H1 (cell line): ENCODE results near the gene GLB1L3. TPM values are rescaled to one million over a fixed set of nuclear protein-coding genes. Genes with fewer than 3 reads are reported as not detected.

Experiments used
- CTCF ChIA-PET: fragments of 300-600 bp; sonication (Branson Sonifier 250); formaldehyde crosslinking; loops from one replicate; lab custom pipeline; 2021; ENCODE audit not compliant: partially characterized antibody; lab: Charles Lee
- POLR2A ChIA-PET: fragments of 300-600 bp; sonication (Branson Sonifier 250); formaldehyde crosslinking; loops from one replicate; lab custom pipeline; 2021; ENCODE audit warnings: inconsistent platforms; ENCODE audit not compliant: partially characterized antibody; lab: Charles Lee
- DNase-seq, 2 experiments: peaks; one replicate each; pipeline versions ENCODE4 v3.0.0 to v3.0.0-alpha.2; 2010 to 2022; ENCODE audit warnings: low spot score in 2 of 2, low read depth in 1 of 2, mixed read lengths in 1 of 2
- FAIRE-seq: peaks from 2 replicates; lab custom pipeline; 2011; peaks lifted over from hg19 to GRCh38; lab: Jason Lieb, UNC
- H2AFZ ChIP-seq: 2 replicates; pipeline ENCODE4 v1.8.1; 2012; ENCODE audit warnings: low read length, inconsistent platforms
- H2AK5ac ChIP-seq: 2 replicates; pipeline ENCODE4 v1.6.1; 2013; ENCODE audit warnings: low read depth, low read length
- H2BK120ac ChIP-seq: replicated peaks from 2 replicates; pipeline ENCODE3; 2013; ENCODE audit warnings: low read depth, low read length, inconsistent platforms
- H2BK12ac ChIP-seq: 2 replicates; pipeline ENCODE4 v1.6.1; 2013; ENCODE audit warnings: low read depth, low read length
- H2BK15ac ChIP-seq: 2 replicates; pipeline ENCODE4 v1.6.1; 2013; ENCODE audit warnings: low read length
- H2BK20ac ChIP-seq: 2 replicates; pipeline ENCODE4 v1.6.1; 2013; ENCODE audit warnings: low read length
- H2BK5ac ChIP-seq: 2 replicates; pipeline ENCODE4 v1.6.1; 2013; ENCODE audit warnings: low read depth, low read length
- H3K14ac ChIP-seq: 2 replicates; pipeline ENCODE4 v1.6.1; 2013; ENCODE audit warnings: inconsistent platforms; ENCODE audit not compliant: insufficient read length
- H3K18ac ChIP-seq: 2 replicates; pipeline ENCODE4 v1.6.1; 2013; ENCODE audit warnings: low read length; ENCODE audit errors: extremely low read depth
- H3K23ac ChIP-seq: 2 replicates; pipeline ENCODE4 v1.6.1; 2013; ENCODE audit warnings: inconsistent platforms; ENCODE audit not compliant: insufficient read length
- H3K23me2 ChIP-seq: 2 replicates; pipeline ENCODE4 v1.6.1; 2013; ENCODE audit warnings: low read depth, low read length
- H3K27ac ChIP-seq: 2 replicates; pipeline ENCODE4 v1.6.1; 2011; ENCODE audit warnings: low read depth, low read length, inconsistent platforms
- H3K27me3 ChIP-seq, 4 experiments: replicated peaks in 1 of 4; 1 replicate in 1 of 4; 2 replicates in 3 of 4; pipeline versions ENCODE4 v1.6.1 to v1.8.1; 2011 to 2013; ENCODE audit warnings: low read length in 3 of 4, mild to moderate bottlenecking in 3 of 4, inconsistent platforms in 2 of 4, mixed read lengths in 2 of 4, moderate library complexity in 1 of 4; ENCODE audit not compliant: control insufficient read depth in 3 of 4, insufficient read depth in 3 of 4; ENCODE audit errors: extremely low read depth in 1 of 4
- H3K36me3 ChIP-seq, 4 experiments: 2 replicates each; pipeline versions ENCODE4 v1.6.1 to v1.8.1; 2011 to 2013; ENCODE audit warnings: mild to moderate bottlenecking in 4 of 4, low read length in 3 of 4, moderate library complexity in 2 of 4, control low read depth in 1 of 4, inconsistent platforms in 1 of 4; ENCODE audit not compliant: insufficient read depth in 4 of 4, control insufficient read depth in 2 of 4
- H3K4ac ChIP-seq: replicated peaks from 2 replicates; pipeline ENCODE3; 2013; ENCODE audit warnings: low read length, low read depth, mixed read lengths, inconsistent platforms; ENCODE audit not compliant: insufficient read length
- H3K4me1 ChIP-seq, 4 experiments: replicated peaks in 1 of 4; 1 replicate in 1 of 4; 2 replicates in 3 of 4; pipeline versions ENCODE4 v1.6.1 to v1.8.1; 2011 to 2013; ENCODE audit warnings: low read length in 3 of 4, inconsistent platforms in 2 of 4, mixed read lengths in 1 of 4; ENCODE audit not compliant: insufficient read depth in 4 of 4, control insufficient read depth in 3 of 4
- H3K4me2 ChIP-seq, 2 experiments: 2 replicates each; pipeline versions ENCODE4 v1.6.1 to v1.8.1; 2011 to 2013; ENCODE audit warnings: low read depth in 2 of 2, low read length in 2 of 2, control low read depth in 1 of 2, inconsistent platforms in 1 of 2, mild to moderate bottlenecking in 1 of 2; ENCODE audit not compliant: insufficient read depth in 1 of 2
- H3K4me3 ChIP-seq, 4 experiments: fragments of 200-600, 300-600 bp in 1 of 4; sonication (generic), shearing (Covaris generic), sonication (Bioruptor Twin) in 1 of 4; 2 replicates each; pipeline versions ENCODE4 v1.5.1 to v1.8.1; 2011 to 2016; ENCODE audit warnings: low read length in 4 of 4, low read depth in 3 of 4, control low read depth in 2 of 4, inconsistent platforms in 2 of 4, mild to moderate bottlenecking in 2 of 4, mixed read lengths in 1 of 4, moderate library complexity in 1 of 4; ENCODE audit not compliant: insufficient read depth in 2 of 4; ENCODE audit errors: extremely low read depth in 1 of 4
- H3K56ac ChIP-seq: replicated peaks from 2 replicates; pipeline ENCODE3; 2013; ENCODE audit warnings: low read depth, mild to moderate bottlenecking, mixed read lengths, low read length, inconsistent platforms; ENCODE audit not compliant: insufficient read length
- H3K79me1 ChIP-seq: 2 replicates; pipeline ENCODE4 v1.6.1; 2013; ENCODE audit warnings: low read depth, low read length, control low read depth
- H3K79me2 ChIP-seq, 2 experiments: 2 replicates each; pipeline versions ENCODE4 v1.6.1 to v1.8.1; 2012 to 2013; ENCODE audit warnings: low read length in 2 of 2, mild to moderate bottlenecking in 2 of 2, inconsistent platforms in 1 of 2; ENCODE audit not compliant: insufficient read depth in 2 of 2, control insufficient read depth in 1 of 2
- H3K9ac ChIP-seq, 4 experiments: replicated peaks in 1 of 4; 1 replicate in 1 of 4; 2 replicates in 3 of 4; pipeline versions ENCODE4 v1.6.1 to v1.8.1; 2011 to 2013; ENCODE audit warnings: low read depth in 3 of 4, low read length in 3 of 4, control low read depth in 2 of 4, mild to moderate bottlenecking in 2 of 4, moderate library complexity in 2 of 4, inconsistent platforms in 1 of 4; ENCODE audit errors: extremely low read depth in 1 of 4
- H3K9me3 ChIP-seq, 2 experiments: 2 replicates each; pipeline versions ENCODE4 v1.6.1 to v1.8.1; 2012 to 2013; ENCODE audit warnings: mild to moderate bottlenecking in 2 of 2, moderate library complexity in 2 of 2, control low read depth in 1 of 2, inconsistent platforms in 1 of 2, low read depth in 1 of 2, low read length in 1 of 2, mixed read lengths in 1 of 2; ENCODE audit not compliant: insufficient read depth in 2 of 2
- H4K20me1 ChIP-seq, 2 experiments: replicated peaks in 1 of 2; 2 replicates each; pipeline versions ENCODE3 to v1.8.1; 2011 to 2013; ENCODE audit warnings: inconsistent platforms in 2 of 2, low read length in 2 of 2, mild to moderate bottlenecking in 1 of 2; ENCODE audit not compliant: insufficient read depth in 2 of 2, control insufficient read depth in 1 of 2
- H4K5ac ChIP-seq: 2 replicates; pipeline ENCODE4 v1.6.1; 2013; ENCODE audit warnings: low read length, low read depth, mixed read lengths, inconsistent platforms; ENCODE audit not compliant: insufficient read length
- H4K8ac ChIP-seq: 2 replicates; pipeline ENCODE4 v1.8.0; 2013; ENCODE audit warnings: mild to moderate bottlenecking, moderate library complexity, low read length, inconsistent platforms; ENCODE audit not compliant: insufficient read depth; ENCODE audit errors: extremely low read depth
- H4K91ac ChIP-seq: replicated peaks from 2 replicates; pipeline ENCODE3; 2013; ENCODE audit warnings: low read length, mixed read lengths, inconsistent platforms; ENCODE audit not compliant: insufficient read length
- FOSL1 ChIP-seq: IDR thresholded peaks from 2 replicates; pipeline ENCODE4 v1.6.1; 2011; ENCODE audit warnings: mild to moderate bottlenecking, low read depth, low read length, moderate library complexity; ENCODE audit not compliant: insufficient read depth
- NANOG ChIP-seq: IDR thresholded peaks from 2 replicates; pipeline ENCODE4 v1.6.1; 2011; ENCODE audit warnings: low read length, low read depth, mild to moderate bottlenecking, inconsistent platforms; ENCODE audit not compliant: insufficient read depth, poor library complexity, severe bottlenecking
- POLR2A ChIP-seq, 2 experiments: IDR thresholded peaks; 1 replicate in 1 of 2; 2 replicates in 1 of 2; pipeline ENCODE4 v1.6.1; 2011; ENCODE audit warnings: low read depth in 2 of 2, low read length in 2 of 2, mild to moderate bottlenecking in 2 of 2; ENCODE audit errors: control extremely low read depth in 1 of 2
- RNF2 ChIP-seq: fragments of 200-900, 300-1000 bp; sonication (generic); IDR thresholded peaks from 2 replicates; pipeline ENCODE4 v1.7.1; 2016; ENCODE audit warnings: borderline replicate concordance, low read depth, mild to moderate bottlenecking, antibody characterized with exemption, low read length; ENCODE audit not compliant: poor library complexity, severe bottlenecking; ENCODE audit errors: missing control alignments
- SIRT6 ChIP-seq: IDR thresholded peaks from one replicate; pipeline ENCODE4 v1.7.1; 2012; ENCODE audit warnings: low read length, inconsistent platforms
- SP2 ChIP-seq: IDR thresholded peaks from 2 replicates; pipeline ENCODE4 v1.6.1; 2012; ENCODE audit warnings: mild to moderate bottlenecking, low read length, inconsistent platforms
- WGBS, 2 experiments: shearing (Covaris generic) in 1 of 2; methylation state at CpG; one replicate each; pipeline versions ENCODE4 v1.1.6 to v1.1.7; 2013 to 2015; ENCODE audit warnings: low lambda C conversion rate in 2 of 2, mixed read lengths in 2 of 2, inconsistent platforms in 1 of 2, low coverage in 1 of 2, missing lambda C conversion rate in 1 of 2; ENCODE audit not compliant: insufficient replicate concordance in 2 of 2, insufficient coverage in 1 of 2, insufficient read length in 1 of 2; ENCODE audit errors: extremely low coverage in 1 of 2, missing lambda C conversion rate in 1 of 2; 5-methylcytosine and 5-hydroxymethylcytosine counted together
- polyA plus RNA-seq, 7 experiments: library from polyadenylated mRNA; depleted of rRNA in 3 of 7; stranded (reverse) in 5 of 7; unstranded in 2 of 7; fragments of >200 nt in 5 of 7; fragments of 200-250 nt in 2 of 7; gene quantifications; 1 replicate in 5 of 7; 2 replicates in 1 of 7; 4 replicates in 1 of 7; pipeline versions ENCODE4 v1.2.1 to v1.2.3, GENCODE V29; 2011 to 2013; ENCODE audit warnings: missing spikeins in 2 of 7, mixed read lengths in 2 of 7
- total RNA-seq: library from RNA; stranded (reverse); fragmentation: NEBNext Ultra II Directional; extraction: Animal tissue kit (Norgen Biotek cat#: 25700); gene quantifications from 2 replicates; pipeline ENCODE4 v1.2.1, GENCODE V29; 2021

GLB1L3 gene
- total and polyA plus RNA-seq, 2 of the 8 experiments (the other 6 are each of a cell fraction or from before 2014, with no cell fraction given), result 14.9 to 33.2 TPM

DNA sequence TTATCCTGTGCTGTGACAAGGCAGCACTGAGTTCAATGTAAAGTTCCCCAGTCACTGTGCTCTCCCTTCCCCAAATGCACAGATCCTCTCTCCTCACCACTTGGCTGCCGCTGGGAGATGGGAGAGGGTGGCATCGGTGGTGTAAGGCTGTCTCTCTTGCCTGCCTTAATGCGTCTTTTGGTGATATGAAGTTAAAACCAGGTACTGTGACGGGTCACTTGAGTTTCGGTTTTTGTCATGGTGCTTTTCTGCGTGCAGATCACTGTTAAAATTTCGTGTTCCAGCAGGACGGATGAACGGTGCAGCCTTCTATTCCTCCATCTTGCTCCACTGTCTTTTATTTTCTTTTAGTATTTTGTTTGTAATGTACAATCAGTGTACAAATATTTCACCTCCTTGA, 74.2 kb downstream of the GLB1L3 start:
- Histone ChIP-seq H2BK12ac (no peak overlapping the region), H3K27me3 (no peaks in the 10 kb centered on the region; a peak in 1 of 7 replicates), H2BK20ac (no peak overlapping the region), H3K9ac (no peak overlapping the region), H4K91ac (no peak overlapping the region), H3K79me2 (no peaks in the 10 kb centered on the region), H3K4ac (no peak overlapping the region), H3K9me3 (no peaks in the 10 kb centered on the region), H3K18ac (no peak overlapping the region), H3K4me1 (peaks cover 0 to 3% (median 1%) of the 10 kb centered on the region in 4 experiments; a peak in 3 of 7 replicates), H3K4me3 (no peak overlapping the region), H3K14ac (no peak overlapping the region), H3K56ac (no peak overlapping the region), H4K5ac (no peak overlapping the region), H2BK120ac (no peak overlapping the region), H3K79me1 (no peaks in the 10 kb centered on the region), H3K36me3 (no peaks in the 10 kb centered on the region), H2AK5ac (no peak overlapping the region), H2BK15ac (no peak overlapping the region), H3K27ac (no peak overlapping the region), H4K20me1 (no peaks in the 10 kb centered on the region), H4K8ac (no peak overlapping the region), H2AFZ (no peak overlapping the region), H3K23ac (no peak overlapping the region), H2BK5ac (peak overlapping the region; percentile 3; the same call in 1 of the 2 replicates), H3K23me2 (no peaks in the 10 kb centered on the region), H3K4me2 (no peak overlapping the region)
- ChIA-PET CTCF (interaction anchor here (1.3 kb wide), 1 partner anchor 9 kb away, joined by 6 read pairs; no protein-coding TSS in a partner anchor), POLR2A (no interaction called here)
- no peak for DNase-seq
- 94% methylated on average over 9 of the region's 9 CpGs; no CpG with 5 or more reads in 1 of the 2 experiments for WGBS, 2 experiments
- TF ChIP-seq FOSL1, result no peak
- no peak for TF ChIP-seq SIRT6
- TF ChIP-seq POLR2A (IDR thresholded peaks at IDR 0.05; ENCODE audit: control extremely low read depth in 1 of 2, low read depth in 2 of 2, low read length in 2 of 2), result no peak
- TF ChIP-seq NANOG, result no peak
- TF ChIP-seq SP2, result no peak
- TF ChIP-seq RNF2, result no peak
- FAIRE-seq, result no peak
